Esophagus muscularis mucosa (tissue), 4 donors: ENCODE results near the gene TFIP11. TPM values are rescaled to one million over a fixed set of nuclear protein-coding genes. Genes with fewer than 3 reads are reported as not detected.

Experiments
- DNase-seq: peaks from one replicate; pipeline ENCODE4 v3.0.0-alpha.2; 2017; ENCODE audit errors: extremely low spot score
- H3K27ac ChIP-seq, 4 donors: fragments of 200-600 bp; sonication (generic); replicated peaks in 1 of 4; 1 replicate in 3 of 4; 2 replicates in 1 of 4; pipeline ENCODE4 v1.5.1; 2016 to 2019; ENCODE audit warnings: mild to moderate bottlenecking in 1 of 4
- H3K27me3 ChIP-seq, 4 donors: fragments of 200-600 bp; sonication (generic); one replicate each; pipeline versions ENCODE4 v1.5.1 to v1.6.0; 2016 to 2019
- H3K36me3 ChIP-seq, 4 donors: fragments of 200-600 bp; sonication (generic); one replicate each; pipeline ENCODE4 v1.5.1; 2016 to 2019
- H3K4me1 ChIP-seq, 4 donors: fragments of 200-600 bp; sonication (generic); one replicate each; pipeline ENCODE4 v1.5.1; 2016 to 2019
- H3K4me3 ChIP-seq, 4 donors: fragments of 200-600 bp; sonication (generic); 1 replicate in 2 of 4; 2 replicates in 2 of 4; pipeline ENCODE4 v1.5.1; 2016 to 2019; ENCODE audit warnings: mild to moderate bottlenecking in 4 of 4, moderate library complexity in 1 of 4
- H3K9me3 ChIP-seq, 4 donors: fragments of 200-600 bp; sonication (generic); 1 replicate in 3 of 4; 2 replicates in 1 of 4; pipeline ENCODE4 v1.5.1; 2016 to 2019
- EP300 ChIP-seq: sonication (generic); formaldehyde crosslinking; IDR thresholded peaks from one replicate; pipeline ENCODE4 v1.6.1; 2017; ENCODE audit warnings: antibody characterized with exemption
- POLR2A ChIP-seq: fragments of 450-650 bp; IDR thresholded peaks from one replicate; pipeline ENCODE4 v1.6.1; 2017; ENCODE audit warnings: antibody characterized with exemption, moderate library complexity, mild to moderate bottlenecking, low read depth
- POLR2AphosphoS5 ChIP-seq, 2 donors: sonication (generic); formaldehyde crosslinking; IDR thresholded peaks; one replicate each; pipeline ENCODE4 v1.6.1; 2017; ENCODE audit warnings: antibody characterized with exemption in 2 of 2
- WGBS: methylation state at CpG from one replicate; pipeline ENCODE4 v1.1.5; 2018; 5-methylcytosine and 5-hydroxymethylcytosine counted together
- intact Hi-C: fragments of 100-400 bp; cut with DNase I; formaldehyde crosslinking; loops from one replicate; pipeline ENCODE4 v1.15.1; 2023
- total RNA-seq, 4 donors: library from RNA; depleted of rRNA; stranded (reverse); fragments of >200 nt; gene quantifications; one replicate each; pipeline versions ENCODE4 v1.1.0 to v1.2.1, GENCODE V29; 2016
- TF ChIP-seq, protein P1 (sequence below), 3 experiments: fragments of 200-600 bp in 2 of 3; fragments of 450-650 bp in 1 of 3; sonication (generic) in 2 of 3; IDR thresholded peaks; one replicate each; pipeline ENCODE4 v1.5.1; 2017 to 2019; ENCODE audit warnings: antibody characterized with exemption in 3 of 3, mild to moderate bottlenecking in 2 of 3, moderate library complexity in 1 of 3

TFIP11 gene
- total RNA-seq, 4 donors from 2014 or later, result 17.9 to 23.5 (median 20.4) TPM

DNA sequence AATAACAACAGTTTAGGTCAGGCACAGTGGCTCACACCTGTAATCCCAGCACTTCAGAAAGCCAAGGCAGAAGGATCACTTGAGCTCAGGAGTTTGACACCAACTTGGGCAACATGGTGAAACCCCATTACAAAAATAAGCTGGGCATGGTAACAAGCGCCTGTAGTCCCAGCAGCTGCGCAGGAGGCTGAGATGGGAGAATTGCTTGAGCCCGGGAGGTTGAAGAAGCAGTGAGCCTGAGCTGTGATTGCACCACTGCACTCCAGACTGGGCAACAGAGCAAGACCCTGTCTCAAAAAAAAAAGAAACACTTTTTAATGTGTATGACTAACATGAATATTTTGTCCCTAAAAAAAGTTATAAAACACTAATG, 24.5 kb upstream of the TFIP11 start:
- 93% methylated on average over 3 of the region's 3 CpGs for WGBS
- Histone ChIP-seq H3K4me3 (no peak overlapping the region), H3K27me3 (no peaks in the 10 kb centered on the region), H3K36me3 (peaks cover 8 to 63% (median 41%) of the 10 kb centered on the region in 4 donors), H3K4me1 (no peaks in the 10 kb centered on the region), H3K27ac (no peak overlapping the region), H3K9me3 (no peaks in the 10 kb centered on the region)
- DNase-seq, result no peak
- TF ChIP-seq EP300, result no peak
- intact Hi-C loops, result no loop called here

DNA sequence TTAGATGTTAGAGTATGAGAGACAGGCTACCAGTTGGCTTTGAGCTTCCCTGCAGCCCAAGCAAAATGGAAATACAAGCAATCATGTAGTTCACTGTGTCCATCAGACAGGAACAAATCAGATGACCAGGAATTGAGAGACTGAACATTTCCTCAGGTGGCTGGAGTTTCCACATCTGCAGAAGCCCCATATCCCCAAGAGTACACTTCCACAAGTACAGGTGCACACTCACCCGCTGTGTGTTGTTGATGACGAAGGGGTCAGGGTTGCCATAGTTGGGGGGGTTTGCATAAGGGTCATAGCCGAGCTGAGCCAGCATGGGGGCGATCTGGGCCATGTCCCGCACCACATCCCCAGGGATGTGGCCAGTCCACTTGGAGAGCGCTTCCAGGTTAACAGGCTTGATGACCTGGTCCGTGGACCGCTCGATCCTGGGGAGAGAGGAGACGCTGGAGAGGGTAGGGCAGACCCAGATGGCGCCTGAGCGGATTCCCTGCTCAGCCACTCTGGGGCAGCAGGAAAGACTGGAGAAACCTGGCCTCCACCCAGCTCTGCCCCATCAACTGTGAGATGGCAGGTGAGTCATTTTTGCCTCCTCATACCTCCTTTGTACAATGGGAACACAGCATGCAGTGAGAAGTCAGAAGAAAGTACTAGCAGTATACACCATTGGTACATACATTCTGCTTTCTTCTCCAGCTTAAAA, 23.9 kb upstream of the TFIP11 start:
- 94% methylated on average over 11 of the region's 12 CpGs for WGBS
- no peaks in the 10 kb centered on the region for H3K4me1 ChIP-seq
- no peak for DNase-seq
- no peak overlapping the region for H3K4me3 ChIP-seq
- H3K36me3 ChIP-seq, result peaks cover 12 to 63% (median 39%) of the 10 kb centered on the region in 4 donors
- no peak overlapping the region for H3K27ac ChIP-seq
- H3K9me3 ChIP-seq, result no peaks in the 10 kb centered on the region
- TF ChIP-seq POLR2AphosphoS5 (IDR thresholded peaks at IDR 0.05), result no peak
- no peak for TF ChIP-seq POLR2A
- TF ChIP-seq, protein P1, sequence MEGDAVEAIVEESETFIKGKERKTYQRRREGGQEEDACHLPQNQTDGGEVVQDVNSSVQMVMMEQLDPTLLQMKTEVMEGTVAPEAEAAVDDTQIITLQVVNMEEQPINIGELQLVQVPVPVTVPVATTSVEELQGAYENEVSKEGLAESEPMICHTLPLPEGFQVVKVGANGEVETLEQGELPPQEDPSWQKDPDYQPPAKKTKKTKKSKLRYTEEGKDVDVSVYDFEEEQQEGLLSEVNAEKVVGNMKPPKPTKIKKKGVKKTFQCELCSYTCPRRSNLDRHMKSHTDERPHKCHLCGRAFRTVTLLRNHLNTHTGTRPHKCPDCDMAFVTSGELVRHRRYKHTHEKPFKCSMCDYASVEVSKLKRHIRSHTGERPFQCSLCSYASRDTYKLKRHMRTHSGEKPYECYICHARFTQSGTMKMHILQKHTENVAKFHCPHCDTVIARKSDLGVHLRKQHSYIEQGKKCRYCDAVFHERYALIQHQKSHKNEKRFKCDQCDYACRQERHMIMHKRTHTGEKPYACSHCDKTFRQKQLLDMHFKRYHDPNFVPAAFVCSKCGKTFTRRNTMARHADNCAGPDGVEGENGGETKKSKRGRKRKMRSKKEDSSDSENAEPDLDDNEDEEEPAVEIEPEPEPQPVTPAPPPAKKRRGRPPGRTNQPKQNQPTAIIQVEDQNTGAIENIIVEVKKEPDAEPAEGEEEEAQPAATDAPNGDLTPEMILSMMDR (IDR thresholded peaks at IDR 0.05), result no peak
- TF ChIP-seq EP300, result no peak
- intact Hi-C loops, result no loop called here
- no peaks in the 10 kb centered on the region for H3K27me3 ChIP-seq

DNA sequence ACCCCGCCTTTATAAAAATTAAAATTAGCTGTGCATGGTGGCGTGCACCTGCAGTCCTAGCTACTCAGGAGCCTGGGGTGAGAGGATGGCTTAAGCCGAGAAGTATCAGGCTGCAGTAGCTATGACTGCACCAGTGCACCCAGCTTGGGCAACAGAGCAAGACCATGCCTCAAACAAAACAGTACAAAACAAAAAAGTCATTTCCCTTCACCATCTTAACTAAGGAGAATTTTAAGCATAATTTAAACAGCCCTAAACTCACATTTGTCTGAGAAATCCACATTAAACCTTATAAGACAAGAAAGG, 23.3 kb upstream of the TFIP11 start:
- no peak overlapping the region for H3K27ac ChIP-seq
- no peak overlapping the region for H3K4me3 ChIP-seq
- intact Hi-C loops, result no loop called here
- 96% methylated on average over 3 of the region's 3 CpGs for WGBS
- no peak for DNase-seq
- peaks cover 10 to 63% (median 37%) of the 10 kb centered on the region in 4 donors for H3K36me3 ChIP-seq
- TF ChIP-seq POLR2A (no peak), EP300 (no peak)
- H3K4me1 ChIP-seq, result no peaks in the 10 kb centered on the region
- no peaks in the 10 kb centered on the region for H3K27me3 ChIP-seq
- no peaks in the 10 kb centered on the region for H3K9me3 ChIP-seq

DNA sequence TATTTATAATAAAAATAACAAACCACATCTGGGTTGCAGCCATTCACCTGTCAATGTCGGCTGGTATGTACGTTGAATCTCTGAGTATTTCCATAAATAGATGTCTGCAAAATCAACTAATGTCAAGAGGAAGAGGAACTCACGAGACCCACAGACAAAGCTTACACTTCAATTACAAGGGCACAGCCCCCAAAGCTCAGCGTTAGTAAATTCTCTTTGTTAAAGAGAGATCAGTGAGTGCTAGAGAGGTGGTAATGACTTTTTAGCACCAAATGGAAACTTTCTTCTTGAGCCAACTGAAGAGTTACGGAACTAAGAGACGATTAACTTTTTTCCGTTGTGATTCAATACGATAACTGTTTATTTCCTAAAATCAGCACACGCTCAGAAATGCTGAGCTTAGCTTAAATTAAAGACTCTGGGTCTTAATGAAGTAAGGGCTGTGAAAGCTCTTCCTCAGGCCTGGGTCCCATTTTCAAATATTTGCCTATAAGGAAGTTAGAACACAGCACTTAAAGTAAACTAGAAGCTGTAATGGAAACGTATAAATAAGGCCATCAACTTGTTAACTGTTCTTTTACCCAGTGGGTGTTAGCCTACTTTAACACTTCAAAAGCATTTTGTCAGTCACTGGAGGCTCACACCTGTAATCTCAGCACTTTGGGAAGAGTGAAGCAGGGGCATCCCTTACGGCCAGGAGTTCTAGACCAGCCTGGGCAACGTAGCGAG, 22.8 kb upstream of the TFIP11 start:
- WGBS, result 56% methylated on average over 13 of the region's 13 CpGs
- intact Hi-C loops, result no loop called here
- Histone ChIP-seq H3K9me3 (no peaks in the 10 kb centered on the region), H3K27ac (peak overlapping the region in 1 of 4 donors; percentile 5), H3K4me3 (no peak overlapping the region), H3K36me3 (peaks cover 5 to 63% (median 37%) of the 10 kb centered on the region in 4 donors), H3K27me3 (no peaks in the 10 kb centered on the region), H3K4me1 (no peaks in the 10 kb centered on the region)
- no peak for DNase-seq
- TF ChIP-seq POLR2AphosphoS5 (IDR thresholded peaks at IDR 0.05) (no peak), EP300 (no peak), POLR2A (no peak)
- TF ChIP-seq, protein P1 (IDR thresholded peaks at IDR 0.05), result no peak

DNA sequence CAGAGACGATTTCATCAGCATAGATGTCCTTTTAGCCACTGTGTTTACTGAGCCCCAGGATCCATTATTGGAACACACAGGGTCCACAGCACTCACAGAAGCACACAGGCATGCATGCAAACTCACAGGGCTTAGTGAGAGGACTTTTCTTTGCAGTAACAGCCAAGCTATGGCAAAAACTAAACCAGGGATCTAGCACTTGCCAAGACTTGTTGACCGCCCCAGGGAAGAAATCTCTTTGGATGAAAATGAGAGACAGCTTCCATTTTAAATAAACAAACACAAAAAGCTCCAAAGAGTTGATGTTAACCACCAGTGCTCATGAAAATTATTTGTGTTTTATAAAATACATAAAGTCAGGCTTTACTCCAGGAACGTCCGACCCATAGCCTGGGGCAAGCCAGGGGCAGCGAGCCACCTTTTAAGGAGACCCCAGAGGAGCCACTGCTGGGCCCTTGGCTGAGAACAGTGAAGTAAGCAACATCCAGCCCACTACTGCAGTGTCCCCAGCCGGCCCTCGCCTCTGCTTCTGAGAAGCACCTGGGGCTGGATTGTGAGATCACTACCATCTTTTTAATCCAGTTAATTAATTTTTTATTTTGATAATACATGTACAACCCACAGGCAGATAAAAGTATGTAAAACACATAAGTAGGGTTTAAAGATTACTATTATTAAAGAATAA, 22.0 kb upstream of the TFIP11 start:
- Histone ChIP-seq H3K27me3 (no peaks in the 10 kb centered on the region), H3K36me3 (peaks cover 5 to 66% (median 38%) of the 10 kb centered on the region in 4 donors), H3K9me3 (no peaks in the 10 kb centered on the region), H3K4me1 (no peaks in the 10 kb centered on the region), H3K4me3 (no peak overlapping the region), H3K27ac (no peak overlapping the region)
- WGBS, result 78% methylated on average over 7 of the region's 7 CpGs
- intact Hi-C loops, result no loop called here
- TF ChIP-seq EP300 (no peak), POLR2A (no peak), POLR2AphosphoS5 (IDR thresholded peaks at IDR 0.05) (no peak)
- TF ChIP-seq, protein P1 (IDR thresholded peaks at IDR 0.05), result no peak
- no peak for DNase-seq
